K562 (cell line): ENCODE results near the gene NLRP7. TPM values are rescaled to one million over a fixed set of nuclear protein-coding genes. Genes with fewer than 3 reads are reported as not detected.

ENCODE experiments used
- ATAC-seq: fragments of 200-7000 bp; cut with Tn5 transposase; 3 replicates; pipeline ENCODE4 v1.9.1; 2020; ENCODE audit warnings: moderate library complexity
- BruUV-seq: library from RNA; stranded (reverse); fragments of 400-500 nt; replicated peaks from 2 replicates; lab custom pipeline; 2021; lab: Mats Ljungman, UMichigan
- CTCF ChIA-PET: fragments of 300-600 bp; formaldehyde crosslinking; extraction: SDS; loops from one replicate; lab custom pipeline; 2021; ENCODE audit warnings: low intra/inter-chr PET ratio; lab: Yijun Ruan, JAX
- POLR2A ChIA-PET: fragments of 300-600, 350-650 bp; sonication (Branson Sonifier 250); formaldehyde crosslinking; extraction: SDS; loops from one replicate; lab custom pipeline; 2021; ENCODE audit warnings: antibody characterized with exemption, inconsistent platforms; lab: Yijun Ruan, JAX
- DNase-seq, 4 experiments: peaks; one replicate each; pipeline versions ENCODE4 v3.0.0 to v3.0.0-alpha.2; 2011 to 2018; ENCODE audit warnings: low spot score in 3 of 4, mixed read lengths in 3 of 4; ENCODE audit errors: extremely low read depth in 1 of 4
- FAIRE-seq: peaks from 2 replicates; lab custom pipeline; 2011; peaks lifted over from hg19 to GRCh38; lab: Jason Lieb, UNC
- H2AFZ ChIP-seq: 2 replicates; pipeline ENCODE4 v1.6.0; 2011; ENCODE audit warnings: low read depth, low read length, control low read depth, inconsistent platforms
- H3K27ac ChIP-seq: fragments of 200-600 bp; 3 replicates; pipeline ENCODE4 v1.8.0; 2011; ENCODE audit warnings: low read depth, mild to moderate bottlenecking, control low read depth, inconsistent platforms, low read length, moderate library complexity, mixed read lengths; ENCODE audit errors: extremely low read depth
- H3K27me3 ChIP-seq, 2 experiments: fragments of 300-600 bp in 1 of 2; 2 replicates in 1 of 2; 3 replicates in 1 of 2; pipeline versions ENCODE4 v1.6.0 to v1.8.0; 2011; ENCODE audit warnings: inconsistent platforms in 2 of 2, low read length in 2 of 2, mild to moderate bottlenecking in 1 of 2, mixed read lengths in 1 of 2, moderate library complexity in 1 of 2; ENCODE audit not compliant: control insufficient read depth in 2 of 2, insufficient read depth in 2 of 2
- H3K36me3 ChIP-seq: fragments of 300-600 bp; 3 replicates; pipeline ENCODE4 v1.8.0; 2011; ENCODE audit warnings: mild to moderate bottlenecking, low read length, inconsistent platforms; ENCODE audit not compliant: control insufficient read depth, insufficient read depth
- H3K4me1 ChIP-seq, 2 experiments: fragments of 200-600 bp in 1 of 2; replicated peaks in 1 of 2; 2 replicates in 1 of 2; 3 replicates in 1 of 2; pipeline versions ENCODE4 v1.5.1 to v1.8.0; 2011; ENCODE audit warnings: inconsistent platforms in 2 of 2, low read length in 2 of 2, mild to moderate bottlenecking in 1 of 2, mixed read lengths in 1 of 2, moderate library complexity in 1 of 2; ENCODE audit not compliant: control insufficient read depth in 2 of 2, insufficient read depth in 2 of 2
- H3K4me2 ChIP-seq: 2 replicates; pipeline ENCODE4 v1.6.1; 2011; ENCODE audit warnings: low read length, control low read depth, inconsistent platforms, mixed read lengths; ENCODE audit not compliant: insufficient read depth
- H3K4me3 ChIP-seq: fragments of 200-600 bp; sonication (generic), shearing (Covaris generic); 2 replicates; pipeline ENCODE4 v1.5.1; 2016; ENCODE audit warnings: control low read depth, inconsistent platforms
- H3K79me2 ChIP-seq: fragments of 200-600 bp; 3 replicates; pipeline ENCODE4 v1.8.0; 2011; ENCODE audit warnings: low read length, inconsistent platforms; ENCODE audit not compliant: control insufficient read depth, insufficient read depth
- H3K9ac ChIP-seq, 2 experiments: 2 replicates each; pipeline versions ENCODE4 v1.6.0 to v1.6.1; 2011; ENCODE audit warnings: low read depth in 2 of 2, low read length in 2 of 2, control low read depth in 1 of 2, inconsistent platforms in 1 of 2, mild to moderate bottlenecking in 1 of 2, mixed read lengths in 1 of 2; ENCODE audit not compliant: insufficient read depth in 1 of 2
- H3K9me1 ChIP-seq: one replicate; pipeline ENCODE4 v1.6.0; 2011; ENCODE audit warnings: inconsistent platforms, mild to moderate bottlenecking, low read length, moderate library complexity; ENCODE audit not compliant: control insufficient read depth, insufficient read depth
- H3K9me3 ChIP-seq: replicated peaks from 2 replicates; pipeline ENCODE4 v1.5.1; 2011; ENCODE audit warnings: low read depth, low read length, inconsistent platforms; ENCODE audit not compliant: control insufficient read depth, insufficient read depth
- H4K20me1 ChIP-seq: replicated peaks from 2 replicates; pipeline ENCODE4 v1.6.1; 2011; ENCODE audit warnings: low read length, inconsistent platforms, mixed read lengths; ENCODE audit not compliant: control insufficient read depth, insufficient read depth
- CXXC5 ChIP-seq: fragments of 250-450 bp; sonication (Bioruptor Pico); IDR thresholded peaks from 2 replicates; pipeline ENCODE4 v1.8.0; 2022; ENCODE audit warnings: inconsistent platforms, mild to moderate bottlenecking, moderate library complexity
- FOSL1 ChIP-seq: fragments of 200-800 bp; sonication (Bioruptor generic); conservative IDR thresholded peaks from 2 replicates; pipeline ENCODE4 v1.6.1; 2016; ENCODE audit warnings: missing genetic modification characterization, missing compliant biosample characterization
- FOXK1 ChIP-seq: sonication (generic); formaldehyde crosslinking; IDR thresholded peaks from 2 replicates; pipeline ENCODE4 v1.8.0; 2022; ENCODE audit warnings: missing genetic modification reagents, mild to moderate bottlenecking, borderline replicate concordance
- FOXK2 ChIP-seq, 2 experiments: fragments of 450-650 bp; IDR thresholded peaks in 1 of 2; conservative IDR thresholded peaks in 1 of 2; 2 replicates each; pipeline ENCODE4 v1.6.1; 2016; ENCODE audit warnings: low read depth in 2 of 2, mild to moderate bottlenecking in 1 of 2
- HDAC3 ChIP-seq: fragments of 450-650 bp; IDR thresholded peaks from 2 replicates; pipeline ENCODE4 v1.6.1; 2018; ENCODE audit warnings: borderline replicate concordance, mild to moderate bottlenecking, moderate library complexity; ENCODE audit not compliant: partially characterized antibody
- HMG20B ChIP-seq: fragments of 250-450 bp; sonication (Bioruptor Pico); IDR thresholded peaks from 2 replicates; pipeline ENCODE4 v1.5.0; 2021; ENCODE audit warnings: mild to moderate bottlenecking
- KAT8 ChIP-seq: fragments of 450-650 bp; IDR thresholded peaks from 2 replicates; pipeline ENCODE4 v1.6.1; 2016; ENCODE audit warnings: low read depth, mild to moderate bottlenecking
- MEF2D ChIP-seq: conservative IDR thresholded peaks from 2 replicates; pipeline ENCODE4 v1.6.1; 2016; ENCODE audit warnings: low read depth, missing genetic modification characterization, missing compliant biosample characterization
- MLX ChIP-seq, 2 experiments: fragments of 450-650 bp in 1 of 2; sonication (generic) in 1 of 2; formaldehyde crosslinking; conservative IDR thresholded peaks; 2 replicates each; pipeline versions ENCODE4 v1.4.0 to v1.8.1; 2020 to 2022; ENCODE audit warnings: mild to moderate bottlenecking in 1 of 2, missing genetic modification reagents in 1 of 2
- NCOR1 ChIP-seq: fragments of 450-650 bp; IDR thresholded peaks from 2 replicates; pipeline ENCODE4 v1.6.1; 2016; ENCODE audit warnings: mild to moderate bottlenecking, moderate library complexity
- NFIC ChIP-seq: fragments of 450-650 bp; IDR thresholded peaks from 2 replicates; pipeline ENCODE4 v1.6.1; 2017; ENCODE audit warnings: mild to moderate bottlenecking, inconsistent platforms
- NFYB ChIP-seq: IDR thresholded peaks from 2 replicates; pipeline ENCODE4 v1.6.1; 2011; ENCODE audit warnings: mild to moderate bottlenecking, moderate library complexity; ENCODE audit not compliant: insufficient read length; ENCODE audit errors: extremely low read depth
- NRF1 ChIP-seq, 2 experiments: fragments of 450-650 bp; IDR thresholded peaks in 1 of 2; conservative IDR thresholded peaks in 1 of 2; 2 replicates each; pipeline ENCODE4 v1.6.1; 2014; ENCODE audit warnings: mild to moderate bottlenecking in 2 of 2
- NUFIP1 ChIP-seq: fragments of 450-650 bp; IDR thresholded peaks from 2 replicates; pipeline ENCODE4 v1.6.1; 2018; ENCODE audit not compliant: partially characterized antibody
- POLR3G ChIP-seq: IDR thresholded peaks from 2 replicates; pipeline ENCODE4 v1.6.1; 2011; ENCODE audit not compliant: insufficient read length, insufficient replicate concordance; ENCODE audit errors: extremely low read depth
- RBM14 ChIP-seq: fragments of 200-400 bp; formaldehyde crosslinking; IDR thresholded peaks from 2 replicates; pipeline ENCODE4 v1.6.1; 2018; ENCODE audit warnings: low read depth, mild to moderate bottlenecking, low read length, moderate library complexity, borderline replicate concordance; ENCODE audit not compliant: insufficient read depth
- RFX7 ChIP-seq: fragments of 250-450 bp; sonication (Bioruptor Pico); IDR thresholded peaks from 2 replicates; pipeline ENCODE4 v1.5.1; 2021; ENCODE audit warnings: mild to moderate bottlenecking
- SMARCA4 ChIP-seq: fragments of 450-650 bp; IDR thresholded peaks from 2 replicates; pipeline ENCODE4 v1.6.1; 2016
- SNAPC5 ChIP-seq: fragments of 250-450 bp; sonication (Bioruptor Pico); IDR thresholded peaks from 2 replicates; pipeline ENCODE4 v1.8.0; 2021; ENCODE audit warnings: moderate library complexity, mild to moderate bottlenecking, inconsistent platforms
- TBL1XR1 ChIP-seq, 2 experiments: IDR thresholded peaks; 2 replicates each; pipeline ENCODE4 v1.6.1; 2012; ENCODE audit warnings: improper control_type of control experiment in 2 of 2, low read length in 2 of 2, mild to moderate bottlenecking in 1 of 2
- TCF3 ChIP-seq: sonication (generic); formaldehyde crosslinking; IDR thresholded peaks from 2 replicates; pipeline ENCODE4 v1.4.0; 2020; ENCODE audit warnings: mild to moderate bottlenecking, missing genetic modification reagents
- TFAM ChIP-seq: fragments of 250-450 bp; sonication (Bioruptor Pico); conservative IDR thresholded peaks from 2 replicates; pipeline ENCODE4 v1.5.0; 2021; ENCODE audit warnings: mild to moderate bottlenecking, moderate library complexity
- ZFX ChIP-seq: sonication (generic); formaldehyde crosslinking; IDR thresholded peaks from 2 replicates; pipeline ENCODE4 v1.8.0; 2022; ENCODE audit warnings: mild to moderate bottlenecking, missing genetic modification reagents, moderate library complexity
- ZNF212 ChIP-seq: fragments of 450-650 bp; formaldehyde crosslinking; IDR thresholded peaks from 2 replicates; pipeline ENCODE4 v1.4.0; 2020; ENCODE audit warnings: mild to moderate bottlenecking
- ZNF232 ChIP-seq: sonication (generic); formaldehyde crosslinking; IDR thresholded peaks from 2 replicates; pipeline ENCODE4 v1.8.0; 2022; ENCODE audit warnings: mild to moderate bottlenecking, missing genetic modification reagents
- ZNF583 ChIP-seq: fragments of 250-450 bp; sonication (Bioruptor Pico); IDR thresholded peaks from 2 replicates; pipeline ENCODE4 v1.4.0; 2020
- WGBS: fragments of 100-300 bp; shearing (Covaris generic); methylation state at CpG from one replicate; pipeline ENCODE4 v1.1.6; 2016; ENCODE audit warnings: low coverage, mixed read lengths; ENCODE audit not compliant: insufficient coverage; ENCODE audit errors: missing lambda C conversion rate; 5-methylcytosine and 5-hydroxymethylcytosine counted together
- in situ Hi-C: fragments of 300-500 bp; cut with MboI; formaldehyde crosslinking; loops from 4 replicates; pipeline ENCODE4 v1.15.0; 2018; ENCODE audit warnings: inconsistent platforms, mixed read lengths
- intact Hi-C: fragments of 100-400 bp; cut with micrococcal nuclease; formaldehyde crosslinking; loops from 2 replicates; pipeline ENCODE4 v1.14.2; 2022
- polyA plus RNA-seq, 8 experiments: library from polyadenylated mRNA; depleted of rRNA in 4 of 8; stranded (reverse) in 5 of 8; unstranded in 3 of 8; fragments of >200 nt; fragmentation: Nextera tagmentation in 2 of 8; fragmentation: Illumina TruSeq in 1 of 8; extraction: Ambion mirVana in 2 of 8; extraction: Trizol in 1 of 8; gene quantifications; 2 replicates each; pipeline versions ENCODE4 v1.2.1 to v1.2.3, GENCODE V29; 2011 to 2014; ENCODE audit warnings: inconsistent platforms in 1 of 8, missing spikeins in 1 of 8
- total RNA-seq, 7 experiments: library from RNA; depleted of rRNA in 6 of 7; stranded (reverse); fragments of >200 nt in 6 of 7; fragmentation: Illumina TruSeq in 2 of 7; extraction: Trizol in 2 of 7; gene quantifications; 2 replicates each; pipeline versions ENCODE4 v1.2.1 to v1.2.3, GENCODE V29; 2011 to 2021; ENCODE audit warnings: low replicate concordance in 1 of 7

Gene NLRP7
- total and polyA plus RNA-seq, 9 of the 15 experiments (the other 6 are each of a cell fraction or from before 2014, with no cell fraction given), result 0.03 to 0.22 (median 0.09) TPM; not detected in 3

GRCh38 chr19:54905421-54905802, 41.9 kb downstream of the NLRP7 start:
- in situ Hi-C loops, result no loop called here
- ChIA-PET CTCF (interaction anchor here (0.6 kb wide), 1 partner anchor 27 kb away, joined by 3 read pairs; no protein-coding TSS in a partner anchor), POLR2A (interaction anchor here (0.9 to 1.6 kb wide), 2 partner anchors 9 to 278 kb away, joined by 3 to 4 read pairs; no protein-coding TSS in a partner anchor)
- Histone ChIP-seq H4K20me1 (no peaks in the 10 kb centered on the region), H3K9me3 (no peaks in the 10 kb centered on the region), H3K27ac (peak overlapping the region; percentile 75), H3K79me2 (no peaks in the 10 kb centered on the region), H3K9me1 (no peaks in the 10 kb centered on the region), H2AFZ (peak overlapping the region; percentile 91), H3K36me3 (no peaks in the 10 kb centered on the region), H3K4me3 (0 out of 2 replicates have a peak overlapping the region, but pooled peaks have one; percentile 2), H3K4me2 (peak overlapping the region; percentile 74), H3K27me3 (no peaks in the 10 kb centered on the region), H3K9ac (peak overlapping the region in 1 of 2 experiments; percentile 63; a peak in 2 of 4 replicates), H3K4me1 (peaks cover 19 to 23% of the 10 kb centered on the region in 2 experiments; a peak in 4 of 5 replicates)
- peak in 1 of 4 experiments; percentile 77 for DNase-seq
- no TSS peak for BruUV-seq
- WGBS, result 5% methylated on average over 5 of the region's 5 CpGs
- ATAC-seq, result peak; percentile 58; the same call in 2 of the 3 replicates
- intact Hi-C loops, result no loop called here
- FAIRE-seq, result peak; percentile 86
- peak; percentile 57 for TF ChIP-seq SMARCA4
- no peak for TF ChIP-seq MLX (CRISPR knock-in tag; conservative IDR thresholded peaks at IDR 0.05)
- TF ChIP-seq TFAM (CRISPR knock-in tag), result no peak
- 0 out of 2 replicates have a peak, but pooled peaks have one; percentile 53 for TF ChIP-seq NCOR1
- TF ChIP-seq NFIC, result peak; percentile 28; the same call in 1 of the 2 replicates
- peak; percentile 27 for TF ChIP-seq HDAC3
- no peak for TF ChIP-seq NUFIP1
- TF ChIP-seq NFYB, result no peak
- TF ChIP-seq ZNF212, result no peak
- no peak; the same call in 1 of the 2 replicates for TF ChIP-seq CXXC5 (CRISPR knock-in tag)
- no peak for TF ChIP-seq KAT8
- TF ChIP-seq FOXK2 (conservative IDR thresholded peaks at IDR 0.05 in 1 of 2, IDR thresholded peaks at IDR 0.05 in 1 of 2; ENCODE audit: low read depth in 2 of 2), result 0 out of 4 replicates have a peak, but pooled peaks of 1 of the 2 experiments have one; percentile 26
- no peak for TF ChIP-seq ZNF583 (CRISPR knock-in tag)
- TF ChIP-seq TCF3 (CRISPR knock-in tag), result peak; percentile 81
- no peak for TF ChIP-seq FOSL1 (tag)
- TF ChIP-seq SNAPC5 (CRISPR knock-in tag), result no peak
- no peak for TF ChIP-seq FOXK1
- no peak for TF ChIP-seq TBL1XR1 (IDR thresholded peaks at IDR 0.05; ENCODE audit: low read length in 2 of 2)
- TF ChIP-seq POLR3G, result no peak
- no peak for TF ChIP-seq MEF2D (tag)
- no peak for TF ChIP-seq HMG20B (CRISPR knock-in tag)
- no peak for TF ChIP-seq NRF1 (conservative IDR thresholded peaks at IDR 0.05 in 1 of 2, IDR thresholded peaks at IDR 0.05 in 1 of 2)
- no peak for TF ChIP-seq ZFX (CRISPR knock-in tag)
- TF ChIP-seq ZNF232 (CRISPR knock-in tag), result no peak
- no peak for TF ChIP-seq RBM14
- no peak for TF ChIP-seq RFX7 (CRISPR knock-in tag)
